Stomach (tissue), 9 donors: ENCODE measurements around the gene MYH9. TPM values are rescaled to one million over a fixed set of nuclear protein-coding genes. Genes with fewer than 3 reads are reported as not detected.
A peak's percentile ranks its signal among the peaks of the same experiment; 100 is the strongest.

ENCODE experiments used
- DNase-seq, 2 donors: peaks; one replicate each; pipeline versions ENCODE4 v3.0.0 to v3.0.0-alpha.2; 2013 to 2019
- H3K27ac ChIP-seq, 5 donors: fragments of 200-600 bp in 4 of 5; sonication (generic) in 4 of 5; one replicate each; pipeline ENCODE4 v1.5.1; 2013 to 2019; ENCODE audit warnings: mild to moderate bottlenecking in 1 of 5, moderate library complexity in 1 of 5
- H3K27me3 ChIP-seq, 3 donors: fragments of 200-600 bp; sonication (generic); one replicate each; pipeline ENCODE4 v1.5.1; 2017 to 2019; ENCODE audit warnings: mixed run types in 1 of 3
- H3K36me3 ChIP-seq, 4 donors: fragments of 200-600 bp; sonication (generic); 1 replicate in 3 of 4; 2 replicates in 1 of 4; pipeline ENCODE4 v1.5.1; 2016 to 2019
- H3K4me1 ChIP-seq, 4 donors: fragments of 200-600 bp; sonication (generic); one replicate each; pipeline ENCODE4 v1.5.1; 2016 to 2019
- H3K4me3 ChIP-seq, 4 donors: fragments of 200-600 bp; sonication (generic) in 3 of 4; one replicate each; pipeline ENCODE4 v1.5.1; 2016 to 2019; ENCODE audit warnings: mild to moderate bottlenecking in 1 of 4
- H3K9me3 ChIP-seq, 4 donors: fragments of 200-600 bp; sonication (generic); one replicate each; pipeline ENCODE4 v1.5.1; 2016 to 2019
- EP300 ChIP-seq: sonication (generic); formaldehyde crosslinking; IDR thresholded peaks from one replicate; pipeline ENCODE4 v1.6.1; 2017; ENCODE audit warnings: antibody characterized with exemption
- POLR2A ChIP-seq, 4 donors: fragments of 450-650 bp; IDR thresholded peaks; one replicate each; pipeline ENCODE4 v1.6.1; 2016; ENCODE audit warnings: antibody characterized with exemption in 4 of 4, control low read depth in 2 of 4, mild to moderate bottlenecking in 1 of 4, moderate library complexity in 1 of 4
- POLR2AphosphoS5 ChIP-seq, 3 donors: sonication (generic); formaldehyde crosslinking; IDR thresholded peaks; one replicate each; pipeline ENCODE4 v1.6.1; 2016; ENCODE audit warnings: antibody characterized with exemption in 3 of 3
- WGBS, 5 donors: extraction: QIAGEN DNeasy Blood & Tissue Kit in 3 of 5; methylation state at CpG; one replicate each; pipeline versions ENCODE4 v1.1.5 to v1.1.7; 2013 to 2018; 5-methylcytosine and 5-hydroxymethylcytosine counted together
- intact Hi-C: fragments of 100-400 bp; cut with DNase I; formaldehyde crosslinking; loops from one replicate; pipeline ENCODE4 v1.15.1; 2023; ENCODE audit warnings: low total_unique reads
- polyA plus RNA-seq, 3 donors: library from polyadenylated mRNA; stranded (reverse); fragments of 200-250 nt; gene quantifications; one replicate each; pipeline ENCODE4 v1.2.3, GENCODE V29; 2013
- total RNA-seq, 5 donors: library from RNA; depleted of rRNA; stranded (reverse); fragments of >200 nt; gene quantifications; one replicate each; pipeline versions ENCODE4 v1.1.0 to v1.2.3, GENCODE V29; 2014 to 2016
- TF ChIP-seq, protein P1 (sequence below), 7 experiments: fragments of 450-650 bp in 4 of 7; fragments of 200-600 bp in 3 of 7; sonication (generic) in 3 of 7; IDR thresholded peaks; one replicate each; pipeline ENCODE4 v1.5.1; 2016 to 2019; ENCODE audit warnings: antibody characterized with exemption in 7 of 7, control low read depth in 2 of 7, mild to moderate bottlenecking in 1 of 7
- donor health status: healthy with polysubstance abuse.
- donor health status: Bipolar disorder and iron deficiency.
- donor health status: healthy.

The MYH9 gene
- total and polyA plus RNA-seq, 8 donors, result 46.7 to 620 (median 197) TPM

GRCh38 chr22:36377022-36377631 lies 10.6 kb downstream of the MYH9 start:
- no peaks in the 10 kb centered on the region for H3K27me3 ChIP-seq
- peaks cover 0 to 27% (median 7%) of the 10 kb centered on the region in 4 donors for H3K36me3 ChIP-seq
- 49 to 61% (median 58%) methylated on average over 14 of the region's 14 CpGs for WGBS, 5 donors
- H3K9me3 ChIP-seq, result no peaks in the 10 kb centered on the region
- no peak for DNase-seq
- no peak overlapping the region for H3K4me3 ChIP-seq
- peak in 1 of 3 donors; percentile 27 for TF ChIP-seq POLR2AphosphoS5 (IDR thresholded peaks at IDR 0.05)
- no peak for TF ChIP-seq EP300
- intact Hi-C loops, result no loop called here
- peak overlapping the region; percentile 62 to 100 (median 98) for H3K27ac ChIP-seq
- peaks cover 97 to 100% (median 98%) of the 10 kb centered on the region in 4 donors for H3K4me1 ChIP-seq

DNA sequence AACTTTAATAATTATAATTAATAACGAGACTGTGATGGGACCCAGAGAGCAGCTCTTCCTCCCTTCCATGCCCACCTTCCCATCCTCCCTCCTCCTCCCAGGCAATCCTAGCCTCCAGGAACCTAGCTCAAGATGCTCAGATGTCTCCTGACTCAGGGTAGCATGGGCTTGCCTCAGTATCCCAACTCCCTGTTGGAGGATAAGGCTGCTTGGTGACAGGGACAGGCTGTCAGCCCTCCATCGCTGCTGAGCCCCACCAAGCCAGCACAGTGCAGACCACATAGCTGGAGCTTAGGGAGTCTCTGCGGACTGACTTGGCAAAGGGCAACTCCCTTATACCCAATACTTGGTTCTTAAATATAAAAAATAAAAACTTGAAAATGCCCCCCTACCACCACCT lies 11.5 kb downstream of the MYH9 start:
- intact Hi-C loops, result no loop called here
- no peak for TF ChIP-seq EP300
- TF ChIP-seq, protein P1, sequence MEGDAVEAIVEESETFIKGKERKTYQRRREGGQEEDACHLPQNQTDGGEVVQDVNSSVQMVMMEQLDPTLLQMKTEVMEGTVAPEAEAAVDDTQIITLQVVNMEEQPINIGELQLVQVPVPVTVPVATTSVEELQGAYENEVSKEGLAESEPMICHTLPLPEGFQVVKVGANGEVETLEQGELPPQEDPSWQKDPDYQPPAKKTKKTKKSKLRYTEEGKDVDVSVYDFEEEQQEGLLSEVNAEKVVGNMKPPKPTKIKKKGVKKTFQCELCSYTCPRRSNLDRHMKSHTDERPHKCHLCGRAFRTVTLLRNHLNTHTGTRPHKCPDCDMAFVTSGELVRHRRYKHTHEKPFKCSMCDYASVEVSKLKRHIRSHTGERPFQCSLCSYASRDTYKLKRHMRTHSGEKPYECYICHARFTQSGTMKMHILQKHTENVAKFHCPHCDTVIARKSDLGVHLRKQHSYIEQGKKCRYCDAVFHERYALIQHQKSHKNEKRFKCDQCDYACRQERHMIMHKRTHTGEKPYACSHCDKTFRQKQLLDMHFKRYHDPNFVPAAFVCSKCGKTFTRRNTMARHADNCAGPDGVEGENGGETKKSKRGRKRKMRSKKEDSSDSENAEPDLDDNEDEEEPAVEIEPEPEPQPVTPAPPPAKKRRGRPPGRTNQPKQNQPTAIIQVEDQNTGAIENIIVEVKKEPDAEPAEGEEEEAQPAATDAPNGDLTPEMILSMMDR (IDR thresholded peaks at IDR 0.05), result no peak
- no peak for DNase-seq
- Histone ChIP-seq H3K36me3 (peaks cover 0 to 27% (median 5%) of the 10 kb centered on the region in 4 donors), H3K4me3 (peak overlapping the region in 1 of 4 donors; percentile 13), H3K27me3 (no peaks in the 10 kb centered on the region), H3K27ac (peak overlapping the region; percentile 62 to 100 (median 98)), H3K9me3 (no peaks in the 10 kb centered on the region), H3K4me1 (peaks cover 97 to 100% (median 99%) of the 10 kb centered on the region in 4 donors)
- WGBS, 5 donors, result 61 to 88% (median 85%) methylated on average over 3 of the region's 3 CpGs

GRCh38 chr22:36375071-36375980 lies 12.4 kb downstream of the MYH9 start:
- no peak for DNase-seq
- Histone ChIP-seq H3K9me3 (no peaks in the 10 kb centered on the region), H3K27me3 (no peaks in the 10 kb centered on the region), H3K4me1 (peaks cover 98 to 100% (median 99%) of the 10 kb centered on the region in 4 donors), H3K4me3 (no peak overlapping the region), H3K36me3 (peaks cover 0 to 26% (median under 1%) of the 10 kb centered on the region in 4 donors), H3K27ac (peak overlapping the region; percentile 5 to 100 (median 95))
- WGBS, 5 donors, result 61 to 72% (median 65%) methylated on average over 5 to 9 of the region's 9 CpGs
- TF ChIP-seq POLR2AphosphoS5 (IDR thresholded peaks at IDR 0.05) (peak in 1 of 3 donors; percentile 10), EP300 (no peak)
- intact Hi-C loops, result no loop called here

GRCh38 chr22:36374603-36375024 lies 13.2 kb downstream of the MYH9 start:
- WGBS, 5 donors, result 38 to 54% (median 50%) methylated on average over 9 to 11 of the region's 11 CpGs
- Histone ChIP-seq H3K4me1 (peaks cover 98 to 100% (median 99%) of the 10 kb centered on the region in 4 donors), H3K27ac (peak overlapping the region; percentile 5 to 100 (median 95)), H3K27me3 (no peaks in the 10 kb centered on the region), H3K4me3 (no peak overlapping the region), H3K36me3 (peaks cover 0 to 19% (median 0%) of the 10 kb centered on the region in 4 donors), H3K9me3 (no peaks in the 10 kb centered on the region)
- DNase-seq, result peak; percentile 67 to 68
- intact Hi-C loops, result no loop called here
- TF ChIP-seq POLR2A (IDR thresholded peaks at IDR 0.05) (no peak), POLR2AphosphoS5 (IDR thresholded peaks at IDR 0.05) (peak in 2 of 3 donors; percentile 39 to 51)

DNA sequence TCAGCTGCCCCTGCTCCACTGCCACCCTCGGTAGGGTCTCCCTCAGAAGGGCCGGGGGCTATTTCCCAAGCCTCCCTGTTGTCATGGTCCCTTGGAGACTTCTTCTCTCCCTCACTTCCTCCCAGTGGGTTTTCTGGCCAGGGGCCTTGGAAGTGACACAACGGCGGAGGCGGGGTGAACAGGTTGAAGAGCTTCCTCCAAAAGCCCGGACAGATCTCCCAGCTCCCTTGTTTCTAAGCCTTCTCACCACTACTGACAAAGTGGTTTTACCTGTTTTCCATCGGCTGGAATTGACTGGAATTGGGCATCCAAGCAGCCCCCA lies 14.5 kb downstream of the MYH9 start:
- peak overlapping the region in 2 of 4 donors; percentile 13 to 22 for H3K4me3 ChIP-seq
- peak in 1 of 2 donors; percentile 85 for DNase-seq
- peak overlapping the region; percentile 76 to 100 (median 95) for H3K27ac ChIP-seq
- H3K36me3 ChIP-seq, result peaks cover 0 to 14% (median 0%) of the 10 kb centered on the region in 4 donors
- H3K27me3 ChIP-seq, result no peaks in the 10 kb centered on the region
- 23 to 52% (median 40%) methylated on average over 7 of the region's 7 CpGs for WGBS, 5 donors
- peaks cover 98 to 100% (median 99%) of the 10 kb centered on the region in 4 donors for H3K4me1 ChIP-seq
- TF ChIP-seq POLR2A (IDR thresholded peaks at IDR 0.05), result no peak
- TF ChIP-seq, protein P1 (IDR thresholded peaks at IDR 0.05), result no peak
- no peak for TF ChIP-seq POLR2AphosphoS5 (IDR thresholded peaks at IDR 0.05)
- no peak for TF ChIP-seq EP300
- intact Hi-C loops, result no loop called here
- no peaks in the 10 kb centered on the region for H3K9me3 ChIP-seq
